ENCODE measurements around the gene NMBR.
"Not testable (repeated sequence)": the region's sequence is repeated elsewhere in the genome, so short reads cannot be mapped to it uniquely, and the experiment has no call there.

The NMBR gene

DNA sequence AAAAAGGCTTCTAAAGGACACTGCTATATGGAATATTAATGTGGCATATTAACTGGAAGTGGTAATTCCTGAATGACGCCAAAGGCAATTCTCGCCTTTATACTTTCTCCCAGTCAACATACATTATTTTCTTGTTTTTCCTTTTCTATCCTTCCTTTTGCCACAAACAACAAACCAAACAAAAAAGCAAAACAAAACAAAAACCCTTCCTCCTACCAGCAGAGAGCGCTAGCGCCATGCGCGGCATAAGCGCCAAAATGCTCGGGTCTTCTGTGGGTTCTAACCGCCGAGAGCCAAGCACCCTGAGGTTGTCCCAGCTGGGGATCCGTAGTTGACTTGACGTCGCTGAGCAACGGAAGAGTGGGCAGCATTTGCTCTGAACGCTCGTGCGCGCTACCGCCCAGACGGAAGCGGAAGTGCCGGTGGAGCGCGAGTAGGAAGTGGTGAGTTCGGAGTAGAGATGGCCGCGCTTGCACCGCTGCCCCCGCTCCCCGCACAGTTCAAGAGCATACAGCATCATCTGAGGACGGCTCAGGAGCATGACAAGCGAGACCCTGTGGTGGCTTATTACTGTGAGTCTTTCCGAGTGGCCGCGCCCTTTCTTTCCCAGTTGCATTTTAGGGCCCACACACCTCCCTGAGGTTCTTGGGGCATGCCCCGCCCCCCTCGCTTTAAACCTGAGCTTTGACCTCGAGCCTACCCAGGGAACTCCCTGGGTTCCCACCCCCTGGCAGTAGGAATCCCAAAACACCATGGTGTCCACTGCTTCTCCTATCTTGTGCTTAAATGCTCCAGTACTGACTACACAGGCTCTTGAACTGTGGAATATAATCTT is at the start of gene NMBR, which contains the start of gene VTA1:
Gene NMBR, minus strand, starts transcription at position 295 of the 835 bp plus-strand sequence. CDS start 58,464 bp downstream, outside the sequence.
Gene VTA1, plus strand, starts transcription at position 436 of the 835 bp plus-strand sequence. Its CDS starts 25 bp downstream, at position 461.
- DNase-seq (ENCODE audit: low spot score), result peak; percentile 98

DNA sequence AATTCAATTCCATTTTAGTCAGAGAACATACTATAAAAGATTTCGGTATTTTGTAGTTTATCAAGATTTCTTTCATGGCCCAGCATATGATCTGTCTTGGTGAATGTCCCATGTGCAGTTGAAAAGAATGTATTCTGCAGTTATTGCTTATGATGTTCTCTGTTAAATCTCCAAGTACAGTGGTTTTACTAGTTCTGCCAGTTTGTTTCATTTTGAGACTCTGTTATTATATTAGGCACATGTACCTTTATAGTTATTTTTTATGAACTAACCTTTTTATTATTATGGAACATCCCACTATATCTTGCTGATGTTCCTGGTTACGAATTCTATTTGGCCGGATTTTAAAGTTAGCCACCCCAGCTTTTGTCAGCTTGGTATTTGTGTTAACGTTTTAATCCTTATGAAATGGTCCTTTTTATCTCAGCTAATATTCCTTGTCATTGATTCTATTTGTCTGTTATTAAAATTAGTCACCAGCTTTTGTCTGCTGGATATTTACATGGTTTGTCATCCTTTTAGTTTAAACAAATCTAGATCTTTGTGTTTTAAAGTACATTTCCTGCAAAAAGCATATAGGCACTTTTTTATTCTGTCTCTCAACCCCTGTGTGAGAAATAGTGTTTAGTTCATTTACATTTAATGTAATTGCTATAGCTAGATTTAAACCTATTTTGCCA is 49.1 kb upstream of the NMBR start:
- no peak for DNase-seq (ENCODE audit: low spot score)

DNA sequence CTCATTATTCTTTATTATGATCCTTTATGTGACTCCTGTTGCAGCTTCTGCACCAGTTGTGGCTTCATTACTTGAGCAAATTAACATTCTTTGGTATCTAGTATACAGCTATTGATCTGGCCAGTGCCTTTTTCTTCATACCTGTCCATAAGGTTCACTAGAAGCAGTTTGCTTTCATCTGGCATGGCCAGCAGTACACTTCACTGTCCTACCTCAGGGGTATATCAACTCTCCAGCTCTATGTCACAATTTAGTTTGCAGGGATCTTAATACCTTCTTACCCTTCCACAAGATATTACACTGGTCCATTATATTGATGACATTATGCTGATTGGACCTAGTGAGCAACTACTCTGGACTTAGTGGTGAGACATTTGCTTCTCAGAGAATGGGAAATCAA is 46.7 kb upstream of the NMBR start:
- DNase-seq (ENCODE audit: low spot score), result no peak

DNA sequence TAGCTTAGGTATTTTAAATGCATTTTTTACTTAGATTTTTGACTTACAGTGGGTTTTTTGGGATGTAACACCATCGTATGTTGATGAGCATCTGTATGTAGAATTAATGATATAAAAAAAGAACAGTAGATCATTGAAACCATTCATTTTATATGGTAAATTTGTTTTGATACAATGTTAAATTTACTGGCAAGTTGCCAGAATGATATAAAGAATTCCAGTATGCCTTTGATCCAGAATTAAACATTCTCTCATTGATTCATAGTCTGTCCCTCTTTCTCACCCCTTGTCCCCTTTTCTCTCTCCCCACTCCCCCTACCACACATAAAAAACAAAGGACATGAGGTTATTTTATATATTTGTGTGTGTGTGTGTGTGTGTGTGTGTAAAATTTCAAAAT is 45.4 kb upstream of the NMBR start:
- DNase-seq (ENCODE audit: low spot score), result no peak

DNA sequence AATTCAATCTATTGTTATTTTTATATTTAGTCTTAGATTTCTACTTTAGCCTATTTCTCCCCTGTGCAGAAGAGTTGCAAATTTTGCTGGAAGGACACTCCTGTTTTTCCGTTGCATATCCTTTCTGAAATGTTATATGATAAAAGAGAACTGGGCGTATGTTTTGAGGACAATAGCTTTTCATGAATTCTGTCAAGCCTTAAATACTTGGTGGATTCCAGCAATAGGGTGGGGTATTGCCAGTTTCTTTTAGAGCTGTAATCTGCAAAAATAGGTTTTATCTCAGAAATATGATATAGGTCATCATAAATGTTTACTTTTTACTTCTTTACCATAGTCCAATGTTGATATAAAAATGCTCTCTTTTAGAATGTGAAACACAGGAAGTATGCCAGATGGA is 42.1 kb upstream of the NMBR start:
- DNase-seq (ENCODE audit: low spot score), result no peak

DNA sequence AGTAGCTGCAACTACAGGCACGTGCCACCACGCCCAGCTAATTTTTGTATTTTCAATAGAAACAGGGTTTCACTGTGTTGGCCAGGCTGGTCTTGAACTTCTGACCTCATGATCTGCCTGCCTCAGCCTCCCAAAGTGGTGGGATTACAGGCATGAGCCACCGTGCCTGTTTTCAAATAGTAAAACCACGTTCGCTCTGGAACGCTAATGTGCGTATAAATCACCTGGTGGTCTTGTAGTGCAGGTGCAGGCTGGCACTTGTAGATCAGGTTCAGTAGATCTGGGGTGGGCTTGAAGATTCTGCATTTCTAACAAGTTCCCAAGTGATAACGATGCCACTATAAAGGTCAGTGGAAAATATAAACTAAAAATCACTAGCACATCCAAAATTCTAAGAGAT is 41.4 kb upstream of the NMBR start:
- not testable (repeated sequence) for DNase-seq (ENCODE audit: low spot score)

DNA sequence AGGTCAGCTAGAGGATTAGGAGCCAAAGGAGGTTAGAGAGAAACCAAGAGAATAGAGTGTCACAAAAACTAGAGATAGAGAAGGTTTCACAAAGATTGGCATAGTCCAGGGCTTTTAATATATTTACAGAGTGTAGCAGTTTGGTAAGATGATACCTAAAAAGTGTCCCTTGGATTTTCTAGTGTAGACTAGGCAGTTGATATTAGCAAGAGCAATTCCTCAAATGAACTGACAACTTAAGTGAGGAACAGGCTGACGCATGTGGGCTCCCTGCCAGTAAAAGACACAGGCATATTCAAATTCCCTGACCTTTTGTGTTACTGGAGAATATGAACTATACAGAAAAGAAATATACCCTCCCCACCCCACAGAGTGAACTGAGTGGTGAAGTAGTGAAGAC is 40.3 kb upstream of the NMBR start:
- DNase-seq (ENCODE audit: low spot score), result no peak

DNA sequence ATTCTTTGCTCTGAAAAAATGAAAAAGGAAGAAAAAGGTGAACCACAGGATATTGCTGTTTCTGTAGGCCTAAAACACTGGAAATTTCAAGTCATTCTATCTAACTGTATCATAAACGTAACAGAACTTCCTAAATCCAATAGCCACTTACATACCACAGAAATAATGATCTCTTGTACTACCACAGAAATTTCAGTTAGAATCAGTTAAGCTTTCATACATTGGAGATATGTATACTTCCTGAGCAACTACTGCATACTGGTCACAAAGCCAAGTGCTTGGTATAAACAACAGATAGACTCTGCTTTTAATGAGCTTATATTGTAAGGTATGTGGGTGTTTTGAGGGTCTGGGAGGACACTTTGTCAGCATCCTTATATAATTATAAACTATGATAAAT is 38.7 kb upstream of the NMBR start:
- no peak for DNase-seq (ENCODE audit: low spot score)

DNA sequence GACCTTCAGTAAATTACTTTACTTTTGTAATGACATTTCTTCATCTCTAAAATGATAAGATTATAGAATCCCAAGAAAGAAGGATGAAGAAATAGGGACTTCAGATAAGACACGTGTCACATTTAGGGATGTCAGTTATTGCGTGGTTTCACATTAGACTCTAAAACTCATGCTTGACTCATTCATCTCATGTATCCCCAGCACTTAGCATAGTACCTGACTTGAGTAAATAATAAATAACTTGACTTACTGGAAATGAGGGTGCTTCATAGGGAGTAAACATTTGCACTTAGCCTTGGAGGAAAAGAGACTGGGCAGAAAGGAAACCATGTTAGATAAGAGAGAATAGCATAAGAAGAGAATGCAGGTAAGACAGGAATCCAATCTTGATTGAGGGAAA is 37.4 kb upstream of the NMBR start:
- DNase-seq (ENCODE audit: low spot score), result no peak

DNA sequence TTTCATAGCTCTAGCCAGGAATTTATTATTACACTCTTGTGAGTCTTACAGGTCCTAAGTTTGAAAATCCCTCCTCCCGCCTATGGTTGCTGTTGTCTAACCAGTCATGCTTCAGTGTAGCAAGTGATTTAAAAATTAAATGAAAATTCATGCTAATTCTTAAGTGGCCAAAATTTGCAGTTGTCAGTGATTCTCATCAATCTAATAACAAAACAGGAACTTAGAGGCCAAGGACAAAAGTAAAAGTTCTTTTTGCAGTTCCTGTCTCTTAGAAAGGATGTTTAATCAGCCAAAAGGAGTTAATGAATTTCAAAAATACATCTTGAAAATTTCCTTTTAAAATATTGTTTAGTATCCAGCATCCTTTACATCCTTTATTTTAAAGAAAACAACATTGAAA is 36.4 kb upstream of the NMBR start:
- DNase-seq (ENCODE audit: low spot score), result no peak

DNA sequence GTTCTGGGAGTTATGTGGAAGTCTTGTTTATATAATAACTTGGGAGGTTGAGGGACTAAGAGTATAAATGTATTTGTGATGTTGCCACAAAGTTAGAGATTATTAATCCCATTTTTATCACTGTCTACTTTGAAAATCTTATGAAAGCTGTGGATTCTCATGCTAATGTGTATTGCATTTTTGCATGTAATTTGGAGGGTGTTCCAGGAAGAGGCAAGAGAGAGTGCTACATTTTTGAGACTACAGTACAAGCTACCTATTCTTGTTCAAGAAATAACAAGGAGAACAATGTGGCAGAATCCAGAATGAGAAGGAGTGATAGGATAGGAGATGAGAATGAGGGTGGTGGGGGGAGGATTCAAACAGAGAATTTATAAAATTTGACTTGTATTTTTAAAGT is 35.1 kb upstream of the NMBR start:
- no peak for DNase-seq (ENCODE audit: low spot score)

DNA sequence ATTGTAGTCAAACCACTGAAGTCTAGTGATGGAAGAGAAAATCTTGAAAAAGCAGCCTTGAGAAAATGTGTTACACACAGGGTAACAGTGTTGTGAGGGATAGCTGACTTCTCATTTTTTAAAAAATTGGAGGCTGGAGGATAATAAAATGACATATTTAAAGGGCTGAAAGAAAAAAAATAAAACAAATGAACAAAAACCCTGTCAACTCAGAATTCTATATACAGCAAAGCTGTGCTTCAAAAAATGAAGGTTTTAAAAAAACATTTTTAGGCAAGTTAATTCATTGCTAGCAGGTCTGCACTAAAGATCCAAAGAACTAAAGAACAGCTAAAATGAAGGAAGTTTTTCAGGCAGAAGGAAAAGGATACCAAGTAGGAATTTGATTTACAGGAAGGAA is 31.2 kb upstream of the NMBR start:
- DNase-seq (ENCODE audit: low spot score), result no peak

DNA sequence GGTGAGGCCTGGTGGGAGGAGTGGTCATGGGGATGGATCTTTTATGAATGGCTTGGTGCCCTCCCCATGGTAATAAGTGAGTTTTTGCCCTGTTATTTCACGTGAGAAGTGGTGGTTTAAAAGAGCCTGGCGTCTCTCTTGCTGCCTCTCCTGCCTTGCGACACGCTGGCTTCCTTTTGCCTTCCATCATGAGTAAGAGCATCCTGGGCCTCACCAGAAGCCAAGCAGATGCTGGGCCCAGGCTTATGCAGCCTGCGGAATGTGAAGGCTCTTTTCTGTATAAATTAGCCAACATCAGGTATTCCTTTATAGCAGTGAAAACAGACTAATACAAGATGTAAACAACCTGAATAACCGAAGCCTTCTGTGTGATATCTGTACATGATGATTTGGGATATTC is 27.8 kb upstream of the NMBR start:
- DNase-seq (ENCODE audit: low spot score), result no peak

DNA sequence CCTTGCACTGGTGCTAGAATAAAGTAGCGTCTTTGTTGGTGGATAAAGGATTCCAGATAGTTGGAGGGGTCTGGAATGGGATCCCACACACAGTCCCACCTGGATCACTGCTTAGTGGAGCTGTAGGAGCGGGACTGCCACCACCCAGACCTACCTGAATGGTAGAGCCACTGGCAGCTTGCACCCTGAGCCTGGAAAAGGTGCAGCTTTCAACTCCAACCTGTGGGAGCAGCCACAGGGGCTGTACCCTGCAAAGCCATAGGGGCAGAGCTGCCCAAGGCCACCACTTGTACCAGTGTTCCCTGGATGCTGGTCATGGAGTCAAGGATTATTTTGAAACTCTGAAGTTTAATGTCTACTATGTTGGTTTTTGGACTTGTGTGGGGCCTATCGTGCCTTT is 27.1 kb upstream of the NMBR start:
- DNase-seq (ENCODE audit: low spot score), result no peak

DNA sequence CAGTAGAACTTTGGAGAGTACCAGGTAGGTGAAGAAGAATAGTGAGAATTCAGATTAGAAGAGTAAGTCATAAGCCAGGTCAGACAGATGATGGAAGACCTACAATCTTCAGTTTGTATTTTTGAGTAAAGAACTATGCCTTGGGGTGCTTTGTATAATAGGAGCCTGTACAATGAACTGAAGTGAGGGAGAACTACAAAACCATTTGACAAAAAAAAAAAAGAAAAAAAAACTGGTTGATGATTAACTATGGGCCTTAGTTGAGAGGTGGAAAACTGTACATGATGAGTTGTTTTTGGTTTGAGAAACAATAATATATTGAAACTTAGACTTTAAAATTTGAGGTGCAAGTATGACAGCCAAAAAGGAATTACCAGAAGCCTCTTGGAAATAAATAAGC is 25.8 kb upstream of the NMBR start:
- no peak for DNase-seq (ENCODE audit: low spot score)

DNA sequence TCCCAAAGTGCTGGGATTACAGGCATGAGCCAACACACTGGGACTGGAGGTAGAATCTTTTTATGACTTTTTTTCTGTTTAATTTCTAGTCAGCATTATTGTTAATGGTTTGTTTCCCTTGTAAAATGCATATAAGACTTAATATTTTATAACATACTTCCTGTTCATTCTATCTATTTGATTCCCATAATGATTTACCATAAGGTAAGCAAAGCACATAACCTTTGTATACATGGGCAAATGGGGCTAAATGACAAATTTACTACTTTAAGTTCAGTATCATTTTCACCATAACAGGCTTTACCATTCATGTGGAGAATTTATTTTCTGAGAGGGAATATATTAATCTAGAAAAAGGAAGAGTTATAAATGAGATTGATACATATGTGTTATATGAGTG is 24.4 kb upstream of the NMBR start:
- no peak for DNase-seq (ENCODE audit: low spot score)

DNA sequence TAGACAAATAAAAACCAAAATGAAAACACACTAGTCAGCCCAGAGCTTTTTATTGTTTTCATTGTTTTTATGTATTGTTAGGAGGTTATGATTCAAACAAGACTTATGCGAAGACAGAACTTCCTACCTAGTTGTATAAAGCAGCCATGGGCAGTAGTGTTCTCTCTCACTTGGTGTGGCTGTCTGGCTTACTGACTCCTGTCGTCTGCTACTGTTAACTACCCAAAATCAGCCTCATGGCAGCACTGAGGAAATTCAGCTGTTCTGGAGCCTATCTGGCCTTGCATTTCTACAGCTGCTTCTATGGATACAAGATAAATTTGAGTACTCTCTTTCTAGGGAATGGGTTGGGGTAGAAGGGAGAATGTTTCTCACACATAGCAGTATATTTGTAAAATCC is 20.6 kb upstream of the NMBR start:
- DNase-seq (ENCODE audit: low spot score), result no peak

DNA sequence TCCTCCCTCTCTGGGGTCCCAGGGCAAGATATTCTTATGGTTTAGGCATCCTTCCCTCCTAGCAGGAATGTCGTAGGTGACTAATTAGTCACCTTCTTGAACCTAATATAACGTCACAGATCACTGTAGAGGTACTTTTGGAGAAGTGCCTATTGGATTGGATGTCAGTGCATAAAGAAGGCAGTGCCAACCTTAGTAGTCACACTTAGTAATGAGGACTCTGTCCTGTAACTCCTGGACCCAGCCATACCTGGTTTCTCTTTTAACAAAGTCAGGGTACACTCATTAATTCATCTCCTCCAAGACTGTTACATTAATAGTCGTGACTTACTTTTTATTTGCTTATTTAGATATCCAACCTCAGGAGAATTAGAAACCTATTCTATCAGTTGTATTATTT is 20.1 kb upstream of the NMBR start:
- DNase-seq (ENCODE audit: low spot score), result no peak

DNA sequence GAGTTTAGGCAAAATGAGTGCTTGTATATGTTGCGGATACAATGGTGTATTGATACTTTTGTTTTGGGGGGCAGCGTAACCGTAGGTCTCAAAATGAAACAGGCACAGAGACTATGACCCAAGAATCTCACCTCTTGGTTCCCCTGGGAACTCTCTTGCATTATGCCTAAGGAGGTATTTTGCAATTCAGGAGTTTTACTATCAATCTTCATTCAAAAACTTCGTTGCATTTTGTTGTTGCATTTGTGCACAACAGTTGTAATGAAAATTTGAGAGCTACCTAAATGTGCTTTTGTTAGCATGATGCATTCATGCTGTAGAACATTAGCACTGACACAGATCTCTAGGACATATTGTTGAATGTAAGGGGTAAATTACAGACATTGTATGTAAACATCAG is 18.3 kb upstream of the NMBR start:
- DNase-seq (ENCODE audit: low spot score), result no peak

DNA sequence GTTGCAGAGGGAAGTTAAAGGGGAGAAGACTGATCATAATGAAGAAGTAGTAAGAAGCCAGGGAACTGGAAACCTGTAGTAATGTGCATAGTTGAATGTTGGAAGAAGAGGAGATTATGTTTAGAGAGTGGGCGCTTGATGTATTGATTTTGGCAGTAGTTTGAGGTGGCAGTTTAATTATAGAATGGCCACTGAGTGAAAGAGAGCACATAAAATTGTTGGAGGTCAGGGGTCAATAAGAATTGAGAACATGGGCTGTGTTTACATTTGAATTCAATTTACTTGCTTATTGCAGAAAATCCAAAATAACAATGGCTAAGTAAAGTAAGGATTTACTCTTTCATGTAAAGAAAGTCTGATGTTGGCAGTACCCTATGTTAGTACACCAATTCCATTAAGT is 15.9 kb upstream of the NMBR start:
- DNase-seq (ENCODE audit: low spot score), result no peak

DNA sequence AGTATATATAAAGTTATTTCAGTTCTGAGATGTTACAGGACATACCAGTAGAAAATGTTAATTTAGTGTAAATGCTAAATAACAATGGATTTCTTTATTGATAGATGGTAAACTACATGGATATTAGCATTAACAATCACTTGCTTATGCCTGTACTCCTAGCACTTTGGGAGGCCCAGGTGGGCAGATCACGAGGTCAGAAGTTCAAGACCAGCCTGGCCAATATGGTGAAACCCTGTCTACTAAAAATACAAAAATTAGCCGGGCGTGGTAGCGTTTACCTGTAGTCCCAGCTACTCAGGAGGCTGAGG is 9.8 kb upstream of the NMBR start:
- not testable (repeated sequence) for DNase-seq (ENCODE audit: low spot score)

DNA sequence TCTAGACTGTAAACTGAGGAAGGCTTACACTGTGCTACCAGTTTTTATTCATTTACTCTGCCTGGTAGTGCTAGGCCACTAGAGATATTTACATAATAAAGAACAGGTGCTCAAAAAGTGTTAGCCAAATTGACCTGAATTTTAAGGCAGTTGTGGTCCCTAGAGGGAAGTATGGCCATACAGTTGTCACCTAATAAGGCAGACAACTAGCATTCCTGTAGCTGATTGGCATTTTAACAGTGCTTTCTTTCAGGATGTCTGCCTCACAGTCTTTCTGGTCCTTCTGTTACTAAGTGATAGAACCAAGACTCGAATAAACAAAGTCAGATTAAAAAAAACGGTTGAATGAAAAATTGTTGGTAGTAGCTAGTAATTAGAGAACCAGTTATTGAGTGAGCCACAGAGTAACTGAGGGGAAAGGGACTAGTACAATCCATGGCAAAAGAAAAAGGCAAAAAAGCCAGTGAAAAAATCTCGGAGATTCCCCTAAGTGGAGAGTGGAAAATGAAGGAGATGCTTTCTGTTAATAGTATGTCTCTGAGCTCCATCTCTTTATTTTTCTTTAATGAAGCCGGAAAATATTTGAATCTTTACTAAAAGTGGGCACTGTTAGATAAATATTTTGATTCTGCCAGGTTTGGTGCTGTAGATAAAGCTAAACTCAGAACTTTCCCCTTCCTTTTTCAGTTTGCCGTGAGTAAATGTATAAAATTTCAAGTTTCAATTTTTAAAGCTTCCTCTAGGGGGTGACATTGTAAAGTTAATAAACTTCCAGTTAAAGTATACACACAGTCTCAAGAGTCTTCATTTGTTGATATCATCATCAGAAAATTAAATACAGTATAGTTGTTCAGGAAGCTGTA is 9.2 kb upstream of the NMBR start:
- DNase-seq (ENCODE audit: low spot score), result peak; percentile 37

DNA sequence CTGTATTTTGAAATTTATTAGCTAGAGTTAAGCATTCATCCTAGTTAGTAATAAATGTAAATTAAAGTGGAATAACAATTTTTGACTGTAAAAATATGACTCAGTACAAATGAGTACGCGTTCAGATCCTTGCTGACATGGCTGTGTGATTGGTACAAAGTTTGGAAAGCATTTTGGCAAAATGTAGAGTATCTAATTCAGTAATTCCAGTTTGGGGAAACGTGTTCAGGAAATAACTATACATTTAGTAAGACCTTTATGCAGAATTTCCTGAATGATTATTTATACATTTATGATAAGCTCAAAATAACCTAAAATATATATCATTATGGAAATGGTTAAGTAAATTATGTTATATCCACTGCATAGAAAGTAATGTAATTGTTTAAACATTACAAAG is 8.2 kb upstream of the NMBR start:
- DNase-seq (ENCODE audit: low spot score), result no peak

Data from CD4-positive, alpha-beta T cell treated with Interleukin-15 for 4 hours (primary cell).